ENCODE results near the gene KCNMB1. TPM values are rescaled to one million over a fixed set of nuclear protein-coding genes. Genes with fewer than 3 reads are reported as not detected.

The KCNMB1 gene
- polyA plus RNA-seq, 1 experiment, result 0.04 TPM

- POLR2A ChIA-PET, result no interaction called here
- DNase-seq (ENCODE audit: low read depth), result no peak
- CTCF ChIA-PET, result interaction anchor here (1.4 kb wide), 1 partner anchor 84 kb away, joined by 3 read pairs; no protein-coding TSS in a partner anchor
- Histone ChIP-seq H3K27me3 (ENCODE audit: control insufficient read depth, insufficient read depth, low read length) (peaks cover 3% of the 10 kb centered on the region), H3K36me3 (ENCODE audit: control insufficient read depth, insufficient read depth, low read length) (no peaks in the 10 kb centered on the region), H3K4me3 (ENCODE audit: low read depth, low read length) (no peak overlapping the region)
- TF ChIP-seq, protein P1, sequence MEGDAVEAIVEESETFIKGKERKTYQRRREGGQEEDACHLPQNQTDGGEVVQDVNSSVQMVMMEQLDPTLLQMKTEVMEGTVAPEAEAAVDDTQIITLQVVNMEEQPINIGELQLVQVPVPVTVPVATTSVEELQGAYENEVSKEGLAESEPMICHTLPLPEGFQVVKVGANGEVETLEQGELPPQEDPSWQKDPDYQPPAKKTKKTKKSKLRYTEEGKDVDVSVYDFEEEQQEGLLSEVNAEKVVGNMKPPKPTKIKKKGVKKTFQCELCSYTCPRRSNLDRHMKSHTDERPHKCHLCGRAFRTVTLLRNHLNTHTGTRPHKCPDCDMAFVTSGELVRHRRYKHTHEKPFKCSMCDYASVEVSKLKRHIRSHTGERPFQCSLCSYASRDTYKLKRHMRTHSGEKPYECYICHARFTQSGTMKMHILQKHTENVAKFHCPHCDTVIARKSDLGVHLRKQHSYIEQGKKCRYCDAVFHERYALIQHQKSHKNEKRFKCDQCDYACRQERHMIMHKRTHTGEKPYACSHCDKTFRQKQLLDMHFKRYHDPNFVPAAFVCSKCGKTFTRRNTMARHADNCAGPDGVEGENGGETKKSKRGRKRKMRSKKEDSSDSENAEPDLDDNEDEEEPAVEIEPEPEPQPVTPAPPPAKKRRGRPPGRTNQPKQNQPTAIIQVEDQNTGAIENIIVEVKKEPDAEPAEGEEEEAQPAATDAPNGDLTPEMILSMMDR (IDR thresholded peaks at IDR 0.05; ENCODE audit: insufficient read depth, low read depth, low read length), result no peak
These were observed 36.0 kb downstream of the KCNMB1 start for GRCh38 chr5:170353011-170353761.

- no peaks in the 10 kb centered on the region for H3K36me3 ChIP-seq (ENCODE audit: control insufficient read depth, insufficient read depth, low read length)
- no peak for DNase-seq (ENCODE audit: low read depth)
- CTCF ChIA-PET, result no interaction called here
- TF ChIP-seq, protein P1 (IDR thresholded peaks at IDR 0.05; ENCODE audit: insufficient read depth, low read depth, low read length), result no peak
- peaks cover 2% of the 10 kb centered on the region for H3K27me3 ChIP-seq (ENCODE audit: control insufficient read depth, insufficient read depth, low read length)
- POLR2A ChIA-PET, result no interaction called here
- H3K4me3 ChIP-seq (ENCODE audit: low read depth, low read length), result no peak overlapping the region
These were observed 41.0 kb downstream of the KCNMB1 start for GRCh38 chr5:170348137-170348633.

DNA sequence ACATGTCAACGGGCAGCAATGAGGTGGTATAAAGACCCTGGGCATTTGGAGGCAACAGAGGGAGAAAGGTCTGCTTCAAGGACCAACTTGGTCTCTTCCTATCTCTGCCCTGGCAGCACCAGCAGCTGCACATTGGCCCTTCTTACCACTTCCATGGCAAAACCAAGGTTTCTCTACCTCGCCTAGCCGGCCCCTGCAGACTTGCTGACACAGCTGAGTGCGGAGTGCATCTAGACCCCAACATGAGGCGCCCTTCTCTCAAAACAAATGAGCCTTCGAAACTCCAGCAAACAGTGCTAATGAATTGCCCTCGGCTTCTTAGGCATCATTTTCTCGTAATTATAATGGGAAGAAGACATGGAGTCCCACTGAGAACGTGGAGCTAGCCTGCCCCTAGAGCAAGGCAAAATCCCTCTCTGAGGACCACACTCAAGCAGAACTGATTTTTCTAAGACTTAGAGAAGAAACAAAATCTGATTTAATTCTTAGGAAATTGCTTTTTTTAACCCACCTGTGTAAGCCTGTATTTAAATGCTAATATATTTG is 42.1 kb downstream of the KCNMB1 start:
- Histone ChIP-seq H3K4me3 (ENCODE audit: low read depth, low read length) (no peak overlapping the region), H3K36me3 (ENCODE audit: control insufficient read depth, insufficient read depth, low read length) (no peaks in the 10 kb centered on the region), H3K27me3 (ENCODE audit: control insufficient read depth, insufficient read depth, low read length) (no peaks in the 10 kb centered on the region)
- CTCF ChIA-PET, result no interaction called here
- TF ChIP-seq, protein P1 (IDR thresholded peaks at IDR 0.05; ENCODE audit: insufficient read depth, low read depth, low read length), result no peak
- POLR2A ChIA-PET, result no interaction called here
- no peak for DNase-seq (ENCODE audit: low read depth)

DNA sequence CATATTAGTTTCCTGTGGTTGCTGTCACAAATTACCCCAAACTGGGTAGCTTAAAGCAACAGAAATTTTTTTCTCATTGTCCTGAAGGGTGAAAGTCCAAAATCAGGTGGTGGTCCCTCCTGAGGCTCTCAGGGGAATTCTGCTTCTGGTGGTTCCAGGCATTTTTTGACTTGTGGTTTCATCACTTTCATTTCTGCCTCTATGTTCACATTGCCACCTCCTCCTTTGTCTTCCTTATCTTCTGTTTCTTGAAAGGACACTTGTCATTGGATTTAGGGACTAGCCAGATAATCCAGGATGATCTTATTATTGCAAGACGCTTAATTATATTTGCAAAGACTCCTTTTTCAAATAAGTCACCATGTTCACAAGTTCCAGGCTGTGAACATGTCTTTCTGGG is 43.2 kb downstream of the KCNMB1 start:
- H3K27me3 ChIP-seq (ENCODE audit: control insufficient read depth, insufficient read depth, low read length), result no peaks in the 10 kb centered on the region
- ChIA-PET POLR2A (no interaction called here), CTCF (no interaction called here)
- H3K4me3 ChIP-seq (ENCODE audit: low read depth, low read length), result no peak overlapping the region
- TF ChIP-seq, protein P1 (IDR thresholded peaks at IDR 0.05; ENCODE audit: insufficient read depth, low read depth, low read length), result no peak
- no peak for DNase-seq (ENCODE audit: low read depth)
- H3K36me3 ChIP-seq (ENCODE audit: control insufficient read depth, insufficient read depth, low read length), result no peaks in the 10 kb centered on the region

DNA sequence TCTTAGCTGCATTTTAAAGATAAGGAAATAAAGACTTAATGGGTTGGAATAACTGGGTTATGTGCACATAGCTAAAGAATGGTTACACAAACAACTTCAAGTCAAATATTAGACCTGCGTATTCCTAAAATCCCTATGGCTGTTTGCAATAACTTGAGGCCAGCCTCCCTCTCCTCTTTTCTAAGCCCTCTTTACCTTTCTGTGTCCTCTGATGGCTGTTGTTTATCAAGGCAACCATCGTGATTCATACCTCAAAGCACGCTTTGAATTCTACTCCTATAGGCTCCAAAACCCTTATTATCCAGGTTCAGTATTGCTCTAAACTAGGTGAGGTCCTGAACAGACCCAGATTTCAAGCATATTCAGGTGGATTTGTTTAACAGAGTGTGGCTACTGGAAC is 46.0 kb downstream of the KCNMB1 start:
- CTCF ChIA-PET, result no interaction called here
- POLR2A ChIA-PET, result no interaction called here
- H3K36me3 ChIP-seq (ENCODE audit: control insufficient read depth, insufficient read depth, low read length), result no peaks in the 10 kb centered on the region
- TF ChIP-seq, protein P1 (IDR thresholded peaks at IDR 0.05; ENCODE audit: insufficient read depth, low read depth, low read length), result no peak
- H3K4me3 ChIP-seq (ENCODE audit: low read depth, low read length), result no peak overlapping the region
- no peak for DNase-seq (ENCODE audit: low read depth)
- no peaks in the 10 kb centered on the region for H3K27me3 ChIP-seq (ENCODE audit: control insufficient read depth, insufficient read depth, low read length)

All from BJ (cell line).